ENCODE measurements around the gene CLNK. TPM values are rescaled to one million over a fixed set of nuclear protein-coding genes. Genes with fewer than 3 reads are reported as not detected.

CLNK gene
- total RNA-seq, 1 experiment from 2014 or later: not detected

- H3K4me2 ChIP-seq (ENCODE audit: low read depth, low read length, poor library complexity, severe bottlenecking): no peak overlapping the region
- H4K20me1 ChIP-seq (ENCODE audit: insufficient read depth, low read depth, low read length): no peaks in the 10 kb centered on the region
- H3K27ac ChIP-seq (ENCODE audit: low read length): no peak overlapping the region
- H2AFZ ChIP-seq (ENCODE audit: low read length): no peak overlapping the region
- no peaks in the 10 kb centered on the region for H3K4me1 ChIP-seq (ENCODE audit: low read length)
- no peaks in the 10 kb centered on the region for H3K36me3 ChIP-seq (ENCODE audit: insufficient read depth, low read length)
- no peak overlapping the region for H3K4me3 ChIP-seq (ENCODE audit: low read length)
- no peaks in the 10 kb centered on the region for H3K79me2 ChIP-seq (ENCODE audit: low read length)
- H3K27me3 ChIP-seq (ENCODE audit: low read length): no peaks in the 10 kb centered on the region
- H3K9me3 ChIP-seq (ENCODE audit: low read length): no peaks in the 10 kb centered on the region
- no peaks in the 10 kb centered on the region for H3K9me2 ChIP-seq (replicated peaks; ENCODE audit: insufficient read depth, low read length)
- no peak for DNase-seq
- H3K9ac ChIP-seq (ENCODE audit: low read length): no peak overlapping the region
Observed at GRCh38 chr4:10655968-10656367, 28.6 kb downstream of the CLNK start.

GRCh38 chr4:10648479-10648878, 36.1 kb downstream of the CLNK start:
- Histone ChIP-seq H4K20me1 (ENCODE audit: insufficient read depth, low read depth, low read length) (no peaks in the 10 kb centered on the region), H3K4me2 (ENCODE audit: low read depth, low read length, poor library complexity, severe bottlenecking) (no peak overlapping the region), H2AFZ (ENCODE audit: low read length) (no peak overlapping the region), H3K9me3 (ENCODE audit: low read length) (no peaks in the 10 kb centered on the region), H3K9ac (ENCODE audit: low read length) (no peak overlapping the region), H3K27me3 (ENCODE audit: low read length) (no peaks in the 10 kb centered on the region; the same call in none of the 2 replicates), H3K36me3 (ENCODE audit: insufficient read depth, low read length) (no peaks in the 10 kb centered on the region), H3K79me2 (ENCODE audit: low read length) (no peaks in the 10 kb centered on the region), H3K4me1 (ENCODE audit: low read length) (no peaks in the 10 kb centered on the region), H3K9me2 (replicated peaks; ENCODE audit: insufficient read depth, low read length) (0 out of 2 replicates have a peak, but pooled peaks cover 4% of the 10 kb centered on the region), H3K4me3 (ENCODE audit: low read length) (no peak overlapping the region), H3K27ac (ENCODE audit: low read length) (no peak overlapping the region)
- no peak for DNase-seq

GRCh38 chr4:10647846-10648245, 36.7 kb downstream of the CLNK start:
- H3K9ac ChIP-seq (ENCODE audit: low read length): no peak overlapping the region
- no peak overlapping the region for H2AFZ ChIP-seq (ENCODE audit: low read length)
- H3K9me2 ChIP-seq (replicated peaks; ENCODE audit: insufficient read depth, low read length): 0 out of 2 replicates have a peak, but pooled peaks cover 4% of the 10 kb centered on the region
- no peaks in the 10 kb centered on the region for H3K36me3 ChIP-seq (ENCODE audit: insufficient read depth, low read length)
- H3K4me1 ChIP-seq (ENCODE audit: low read length): no peaks in the 10 kb centered on the region
- no peak for DNase-seq
- H3K4me2 ChIP-seq (ENCODE audit: low read depth, low read length, poor library complexity, severe bottlenecking): no peak overlapping the region
- H3K9me3 ChIP-seq (ENCODE audit: low read length): no peaks in the 10 kb centered on the region
- H4K20me1 ChIP-seq (ENCODE audit: insufficient read depth, low read depth, low read length): no peaks in the 10 kb centered on the region
- H3K27me3 ChIP-seq (ENCODE audit: low read length): no peaks in the 10 kb centered on the region; the same call in none of the 2 replicates
- H3K27ac ChIP-seq (ENCODE audit: low read length): no peak overlapping the region
- no peak overlapping the region for H3K4me3 ChIP-seq (ENCODE audit: low read length)
- H3K79me2 ChIP-seq (ENCODE audit: low read length): no peaks in the 10 kb centered on the region

- DNase-seq: no peak
- no peaks in the 10 kb centered on the region for H4K20me1 ChIP-seq (ENCODE audit: insufficient read depth, low read depth, low read length)
- H3K4me1 ChIP-seq (ENCODE audit: low read length): no peaks in the 10 kb centered on the region
- no peaks in the 10 kb centered on the region for H3K9me2 ChIP-seq (replicated peaks; ENCODE audit: insufficient read depth, low read length)
- no peak overlapping the region for H3K4me3 ChIP-seq (ENCODE audit: low read length)
- no peaks in the 10 kb centered on the region; the same call in none of the 2 replicates for H3K27me3 ChIP-seq (ENCODE audit: low read length)
- no peaks in the 10 kb centered on the region for H3K36me3 ChIP-seq (ENCODE audit: insufficient read depth, low read length)
- no peak overlapping the region for H3K4me2 ChIP-seq (ENCODE audit: low read depth, low read length, poor library complexity, severe bottlenecking)
- H3K79me2 ChIP-seq (ENCODE audit: low read length): no peaks in the 10 kb centered on the region
- H3K9ac ChIP-seq (ENCODE audit: low read length): no peak overlapping the region
- no peak overlapping the region for H3K27ac ChIP-seq (ENCODE audit: low read length)
- no peaks in the 10 kb centered on the region for H3K9me3 ChIP-seq (ENCODE audit: low read length)
- H2AFZ ChIP-seq (ENCODE audit: low read length): no peak overlapping the region
Observed at GRCh38 chr4:10643600-10644425, 40.8 kb downstream of the CLNK start.

GRCh38 chr4:10640561-10641201, 43.9 kb downstream of the CLNK start:
- no peak overlapping the region for H2AFZ ChIP-seq (ENCODE audit: low read length)
- H3K4me3 ChIP-seq (ENCODE audit: low read length): no peak overlapping the region
- DNase-seq: no peak
- no peak overlapping the region for H3K9ac ChIP-seq (ENCODE audit: low read length)
- H4K20me1 ChIP-seq (ENCODE audit: insufficient read depth, low read depth, low read length): no peaks in the 10 kb centered on the region
- H3K27me3 ChIP-seq (ENCODE audit: low read length): no peaks in the 10 kb centered on the region; the same call in 1 of the 2 replicates
- no peaks in the 10 kb centered on the region for H3K79me2 ChIP-seq (ENCODE audit: low read length)
- no peak overlapping the region for H3K27ac ChIP-seq (ENCODE audit: low read length)
- no peaks in the 10 kb centered on the region for H3K36me3 ChIP-seq (ENCODE audit: insufficient read depth, low read length)
- H3K9me2 ChIP-seq (replicated peaks; ENCODE audit: insufficient read depth, low read length): no peaks in the 10 kb centered on the region
- no peaks in the 10 kb centered on the region for H3K4me1 ChIP-seq (ENCODE audit: low read length)
- no peak overlapping the region for H3K4me2 ChIP-seq (ENCODE audit: low read depth, low read length, poor library complexity, severe bottlenecking)
- no peaks in the 10 kb centered on the region for H3K9me3 ChIP-seq (ENCODE audit: low read length)

GRCh38 chr4:10639664-10640063, 44.9 kb downstream of the CLNK start:
- Histone ChIP-seq H3K9me2 (replicated peaks; ENCODE audit: insufficient read depth, low read length) (no peaks in the 10 kb centered on the region), H3K79me2 (ENCODE audit: low read length) (no peaks in the 10 kb centered on the region), H3K27ac (ENCODE audit: low read length) (no peak overlapping the region), H3K9ac (ENCODE audit: low read length) (no peak overlapping the region), H3K4me2 (ENCODE audit: low read depth, low read length, poor library complexity, severe bottlenecking) (no peak overlapping the region), H3K27me3 (ENCODE audit: low read length) (no peaks in the 10 kb centered on the region), H3K9me3 (ENCODE audit: low read length) (no peaks in the 10 kb centered on the region), H4K20me1 (ENCODE audit: insufficient read depth, low read depth, low read length) (no peaks in the 10 kb centered on the region), H2AFZ (ENCODE audit: low read length) (no peak overlapping the region), H3K4me3 (ENCODE audit: low read length) (no peak overlapping the region), H3K4me1 (ENCODE audit: low read length) (no peaks in the 10 kb centered on the region), H3K36me3 (ENCODE audit: insufficient read depth, low read length) (no peaks in the 10 kb centered on the region)
- no peak for DNase-seq

- Histone ChIP-seq H3K9ac (ENCODE audit: low read length) (no peak overlapping the region), H3K36me3 (ENCODE audit: insufficient read depth, low read length) (no peaks in the 10 kb centered on the region), H3K27ac (ENCODE audit: low read length) (no peak overlapping the region), H3K4me1 (ENCODE audit: low read length) (no peaks in the 10 kb centered on the region), H3K27me3 (ENCODE audit: low read length) (no peaks in the 10 kb centered on the region), H3K4me2 (ENCODE audit: low read depth, low read length, poor library complexity, severe bottlenecking) (no peak overlapping the region), H3K9me2 (replicated peaks; ENCODE audit: insufficient read depth, low read length) (no peaks in the 10 kb centered on the region), H2AFZ (ENCODE audit: low read length) (no peak overlapping the region), H3K9me3 (ENCODE audit: low read length) (no peaks in the 10 kb centered on the region), H4K20me1 (ENCODE audit: insufficient read depth, low read depth, low read length) (no peaks in the 10 kb centered on the region), H3K79me2 (ENCODE audit: low read length) (no peaks in the 10 kb centered on the region), H3K4me3 (ENCODE audit: low read length) (no peak overlapping the region)
- no peak for DNase-seq
Observed at GRCh38 chr4:10639100-10639499, 45.5 kb downstream of the CLNK start.

- H3K4me3 ChIP-seq (ENCODE audit: low read length): no peak overlapping the region
- H3K4me1 ChIP-seq (ENCODE audit: low read length): no peaks in the 10 kb centered on the region
- no peak overlapping the region for H3K4me2 ChIP-seq (ENCODE audit: low read depth, low read length, poor library complexity, severe bottlenecking)
- H3K9me2 ChIP-seq (replicated peaks; ENCODE audit: insufficient read depth, low read length): no peaks in the 10 kb centered on the region
- no peaks in the 10 kb centered on the region for H3K79me2 ChIP-seq (ENCODE audit: low read length)
- no peaks in the 10 kb centered on the region for H3K27me3 ChIP-seq (ENCODE audit: low read length)
- H3K9ac ChIP-seq (ENCODE audit: low read length): no peak overlapping the region
- no peaks in the 10 kb centered on the region for H3K36me3 ChIP-seq (ENCODE audit: insufficient read depth, low read length)
- no peak overlapping the region for H2AFZ ChIP-seq (ENCODE audit: low read length)
- H3K27ac ChIP-seq (ENCODE audit: low read length): no peak overlapping the region
- H3K9me3 ChIP-seq (ENCODE audit: low read length): no peaks in the 10 kb centered on the region
- DNase-seq: no peak
- no peaks in the 10 kb centered on the region for H4K20me1 ChIP-seq (ENCODE audit: insufficient read depth, low read depth, low read length)
Observed at GRCh38 chr4:10635091-10635490, 49.5 kb downstream of the CLNK start.
